Smooth muscle cell (in vitro differentiated cells): ENCODE measurements around the gene FLII. TPM values are rescaled to one million over a fixed set of nuclear protein-coding genes. Genes with fewer than 3 reads are reported as not detected.

Source experiments
- DNase-seq: peaks from one replicate; lab custom pipeline; 2025; ENCODE audit not compliant: unreplicated experiment; lab: John Stamatoyannopoulos, UW
- H2AFZ ChIP-seq: fragments of 200-600 bp; sonication (generic); 2 replicates; pipeline ENCODE4 v1.6.0; 2016; ENCODE audit warnings: antibody characterized with exemption, low read depth, mild to moderate bottlenecking
- H3F3A ChIP-seq: fragments of 200-600 bp; sonication (generic); 2 replicates; pipeline ENCODE4 v1.6.0; 2017; ENCODE audit warnings: antibody characterized with exemption, low read depth
- H3K27ac ChIP-seq: fragments of 200-600 bp; sonication (generic); 2 replicates; pipeline ENCODE4 v1.5.1; 2016; ENCODE audit warnings: low read depth, mild to moderate bottlenecking
- H3K27me3 ChIP-seq: fragments of 200-600 bp; sonication (generic); 2 replicates; pipeline ENCODE4 v1.6.1; 2016; ENCODE audit warnings: low read depth, mild to moderate bottlenecking
- H3K36me3 ChIP-seq: fragments of 200-600 bp; sonication (generic); 2 replicates; pipeline ENCODE4 v1.5.1; 2016; ENCODE audit warnings: low read depth
- H3K4me1 ChIP-seq: fragments of 200-600 bp; sonication (generic); 2 replicates; pipeline ENCODE4 v1.5.1; 2016; ENCODE audit warnings: low read depth
- H3K4me2 ChIP-seq: fragments of 200-600 bp; sonication (generic); 2 replicates; pipeline ENCODE4 v1.6.0; 2016; ENCODE audit warnings: mild to moderate bottlenecking
- H3K4me3 ChIP-seq: fragments of 200-600 bp; sonication (generic); 2 replicates; pipeline ENCODE4 v1.5.1; 2016; ENCODE audit warnings: mild to moderate bottlenecking
- H3K79me2 ChIP-seq: fragments of 200-600 bp; sonication (generic); 2 replicates; pipeline ENCODE4 v1.6.0; 2016; ENCODE audit warnings: low read depth, mild to moderate bottlenecking
- H3K9ac ChIP-seq: fragments of 200-600 bp; sonication (generic); 2 replicates; pipeline ENCODE4 v1.6.0; 2016; ENCODE audit warnings: low read depth
- H3K9me3 ChIP-seq: fragments of 200-600 bp; sonication (generic); replicated peaks from 2 replicates; pipeline ENCODE4 v1.5.1; 2016; ENCODE audit warnings: low read depth
- H4K20me1 ChIP-seq: fragments of 200-600 bp; sonication (generic); 2 replicates; pipeline ENCODE4 v1.6.0; 2016; ENCODE audit warnings: low read depth
- WGBS: methylation state at CpG from one replicate; pipeline ENCODE4 v1.1.7; 2016; ENCODE audit warnings: low lambda C conversion rate; 5-methylcytosine and 5-hydroxymethylcytosine counted together
- polyA plus RNA-seq: library from polyadenylated mRNA; unstranded; fragments of >200 nt; fragmentation: Nextera tagmentation; extraction: Ambion mirVana; gene quantifications from 2 replicates; pipeline ENCODE4 v1.2.1, GENCODE V29; 2016
- total RNA-seq: library from RNA; depleted of rRNA; stranded (reverse); fragments of >200 nt; gene quantifications from 2 replicates; pipeline ENCODE4 v1.2.3, GENCODE V29; 2014
- TF ChIP-seq, protein P1 (sequence below): fragments of 200-600 bp; sonication (generic); IDR thresholded peaks from 2 replicates; pipeline ENCODE4 v1.5.1; 2017; ENCODE audit warnings: borderline replicate concordance, mild to moderate bottlenecking, antibody characterized with exemption; ENCODE audit not compliant: insufficient read depth, poor library complexity, severe bottlenecking

Gene FLII
- total and polyA plus RNA-seq, 2 experiments from 2014 or later: 132 to 188 TPM

DNA sequence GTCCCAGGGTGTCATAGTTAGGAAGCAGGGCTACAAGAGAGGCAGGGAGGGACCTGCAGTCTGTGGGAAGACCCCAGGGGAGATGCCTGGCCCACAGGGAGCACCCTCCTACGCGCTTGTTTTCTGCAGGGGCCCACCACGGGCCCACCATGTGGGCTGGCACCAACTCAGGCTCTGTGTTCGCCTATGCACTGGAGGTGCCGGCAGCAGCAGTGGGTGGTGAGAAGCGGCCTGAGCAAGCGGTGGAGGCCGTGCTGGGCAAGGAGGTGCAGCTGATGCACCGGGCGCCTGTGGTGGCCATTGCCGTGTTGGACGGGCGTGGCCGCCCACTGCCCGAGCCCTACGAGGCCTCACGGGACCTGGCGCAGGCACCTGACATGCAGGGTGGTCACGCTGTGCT is 18.1 kb downstream of the FLII start:
- Histone ChIP-seq H3K27me3 (no peaks in the 10 kb centered on the region), H4K20me1 (peaks cover under 1% of the 10 kb centered on the region), H3K4me3 (no peak overlapping the region), H3K4me2 (no peak overlapping the region), H3K9me3 (no peaks in the 10 kb centered on the region), H3K79me2 (no peaks in the 10 kb centered on the region), H3K9ac (no peak overlapping the region), H3K36me3 (no peaks in the 10 kb centered on the region), H3F3A (no peaks in the 10 kb centered on the region), H3K27ac (no peak overlapping the region), H3K4me1 (no peaks in the 10 kb centered on the region), H2AFZ (no peak overlapping the region)
- TF ChIP-seq, protein P1, sequence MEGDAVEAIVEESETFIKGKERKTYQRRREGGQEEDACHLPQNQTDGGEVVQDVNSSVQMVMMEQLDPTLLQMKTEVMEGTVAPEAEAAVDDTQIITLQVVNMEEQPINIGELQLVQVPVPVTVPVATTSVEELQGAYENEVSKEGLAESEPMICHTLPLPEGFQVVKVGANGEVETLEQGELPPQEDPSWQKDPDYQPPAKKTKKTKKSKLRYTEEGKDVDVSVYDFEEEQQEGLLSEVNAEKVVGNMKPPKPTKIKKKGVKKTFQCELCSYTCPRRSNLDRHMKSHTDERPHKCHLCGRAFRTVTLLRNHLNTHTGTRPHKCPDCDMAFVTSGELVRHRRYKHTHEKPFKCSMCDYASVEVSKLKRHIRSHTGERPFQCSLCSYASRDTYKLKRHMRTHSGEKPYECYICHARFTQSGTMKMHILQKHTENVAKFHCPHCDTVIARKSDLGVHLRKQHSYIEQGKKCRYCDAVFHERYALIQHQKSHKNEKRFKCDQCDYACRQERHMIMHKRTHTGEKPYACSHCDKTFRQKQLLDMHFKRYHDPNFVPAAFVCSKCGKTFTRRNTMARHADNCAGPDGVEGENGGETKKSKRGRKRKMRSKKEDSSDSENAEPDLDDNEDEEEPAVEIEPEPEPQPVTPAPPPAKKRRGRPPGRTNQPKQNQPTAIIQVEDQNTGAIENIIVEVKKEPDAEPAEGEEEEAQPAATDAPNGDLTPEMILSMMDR: no peak
- DNase-seq: no peak
- 96% methylated on average over 19 of the region's 19 CpGs for WGBS

DNA sequence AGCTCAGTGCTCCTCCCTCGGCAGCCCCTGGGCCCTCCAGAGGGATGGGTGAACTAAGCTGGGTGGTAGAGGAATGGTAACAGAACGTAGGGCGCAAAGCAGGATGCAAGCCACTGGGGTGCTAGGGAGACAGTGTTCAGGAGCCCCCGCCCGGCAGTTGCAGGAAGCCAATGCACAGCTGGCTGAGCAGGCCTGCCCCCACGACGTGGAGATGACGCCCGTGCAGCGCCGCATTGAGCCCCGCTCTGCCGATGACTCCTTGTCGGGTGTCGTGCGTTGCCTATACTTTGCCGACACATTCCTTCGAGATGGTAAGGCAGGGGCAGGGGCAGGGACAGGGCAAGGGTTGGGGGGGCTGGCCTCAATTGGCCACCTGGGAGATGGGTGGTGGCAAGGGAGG is 20.2 kb downstream of the FLII start:
- no peak for DNase-seq
- no peak overlapping the region for H3K4me2 ChIP-seq
- TF ChIP-seq, protein P1: no peak
- no peaks in the 10 kb centered on the region for H3K4me1 ChIP-seq
- H3F3A ChIP-seq: no peaks in the 10 kb centered on the region
- WGBS: 94% methylated on average over 16 of the region's 18 CpGs
- no peak overlapping the region for H3K9ac ChIP-seq
- no peaks in the 10 kb centered on the region for H3K79me2 ChIP-seq
- peaks cover 9% of the 10 kb centered on the region for H4K20me1 ChIP-seq
- no peaks in the 10 kb centered on the region for H3K9me3 ChIP-seq
- H3K27me3 ChIP-seq: no peaks in the 10 kb centered on the region
- no peak overlapping the region for H2AFZ ChIP-seq
- H3K4me3 ChIP-seq: no peak overlapping the region
- no peak overlapping the region for H3K27ac ChIP-seq
- no peaks in the 10 kb centered on the region for H3K36me3 ChIP-seq

DNA sequence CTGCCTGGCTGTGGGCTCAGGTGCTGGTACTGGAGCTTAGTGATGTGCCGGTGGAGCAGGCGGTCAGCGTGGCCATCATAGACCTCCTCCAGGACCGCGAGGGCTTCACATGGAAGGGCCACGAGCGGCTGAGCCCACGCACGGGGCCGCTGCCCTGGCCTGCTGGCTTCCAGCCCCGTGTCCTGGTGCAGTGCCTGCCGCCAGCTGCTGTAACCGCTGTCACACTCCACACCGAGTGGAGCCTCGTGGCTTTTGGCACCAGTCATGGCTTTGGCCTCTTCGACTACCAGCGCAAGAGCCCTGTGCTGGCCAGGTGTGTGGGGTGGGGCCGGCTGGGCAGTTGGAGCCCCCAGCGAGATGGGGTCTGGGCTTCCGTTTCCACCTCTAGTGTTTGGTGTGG is 21.1 kb downstream of the FLII start:
- Histone ChIP-seq H3K79me2 (no peaks in the 10 kb centered on the region), H4K20me1 (peaks cover 17% of the 10 kb centered on the region), H2AFZ (no peak overlapping the region), H3K9ac (no peak overlapping the region), H3K36me3 (no peaks in the 10 kb centered on the region), H3K9me3 (no peaks in the 10 kb centered on the region), H3K4me2 (no peak overlapping the region), H3F3A (no peaks in the 10 kb centered on the region), H3K27me3 (no peaks in the 10 kb centered on the region), H3K4me1 (no peaks in the 10 kb centered on the region), H3K27ac (no peak overlapping the region), H3K4me3 (no peak overlapping the region)
- TF ChIP-seq, protein P1: no peak
- 97% methylated on average over 20 of the region's 20 CpGs for WGBS
- no peak for DNase-seq

DNA sequence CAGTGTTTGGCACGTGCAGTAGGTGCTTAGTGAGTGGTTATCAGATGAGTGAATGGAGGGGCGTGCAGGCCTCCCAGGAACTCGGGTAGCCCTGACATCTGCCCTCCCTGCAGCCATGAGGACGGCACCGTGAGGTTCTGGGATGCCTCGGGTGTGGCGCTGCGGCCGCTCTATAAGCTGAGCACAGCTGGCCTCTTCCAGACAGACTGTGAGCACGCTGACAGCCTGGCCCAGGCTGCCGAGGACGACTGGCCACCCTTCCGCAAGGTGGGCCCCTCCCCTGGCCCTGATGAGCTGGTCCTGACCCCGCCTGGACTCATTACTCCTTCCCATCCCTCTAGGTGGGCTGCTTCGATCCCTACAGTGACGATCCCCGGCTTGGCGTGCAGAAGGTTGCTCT is 22.0 kb downstream of the FLII start:
- TF ChIP-seq, protein P1: no peak
- Histone ChIP-seq H3K36me3 (no peaks in the 10 kb centered on the region), H3K27me3 (no peaks in the 10 kb centered on the region), H3K4me3 (no peak overlapping the region), H3K79me2 (peaks cover under 1% of the 10 kb centered on the region), H3K9ac (no peak overlapping the region), H3K9me3 (no peaks in the 10 kb centered on the region), H2AFZ (no peak overlapping the region), H3F3A (no peaks in the 10 kb centered on the region), H3K4me1 (peaks cover 2% of the 10 kb centered on the region), H3K4me2 (no peak overlapping the region), H4K20me1 (peaks cover 27% of the 10 kb centered on the region), H3K27ac (no peak overlapping the region)
- WGBS: 95% methylated on average over 18 of the region's 18 CpGs
- no peak for DNase-seq
